Measurements from ENCODE around the gene PITPNC1. TPM values are rescaled to one million over a fixed set of nuclear protein-coding genes. Genes with fewer than 3 reads are reported as not detected.

Gene PITPNC1
- total RNA-seq, 4 donors from 2014 or later: 8.0 to 20.4 (median 9.6) TPM

DNA sequence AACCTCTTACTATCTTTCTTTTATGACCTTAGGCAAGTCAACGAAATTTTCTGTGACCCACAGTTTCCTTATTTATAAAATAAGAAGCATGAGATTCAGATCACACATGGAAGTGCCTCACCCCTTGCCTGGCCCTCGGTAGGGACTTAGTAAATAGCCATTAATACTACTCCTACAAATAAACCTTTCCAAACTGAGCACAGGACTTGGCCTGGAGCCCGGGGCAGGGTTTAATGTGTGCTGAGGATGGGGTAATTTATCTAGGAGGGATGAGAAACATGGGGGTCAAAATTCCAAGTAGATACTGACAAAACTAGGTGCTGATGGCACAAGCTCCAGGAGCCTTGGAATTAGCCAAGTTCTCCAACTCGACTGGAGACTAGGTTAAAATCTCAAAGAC lies 35.0 kb downstream of the PITPNC1 start:
- Histone ChIP-seq H3K4me1 (peaks cover 0 to 4% (median 0%) of the 10 kb centered on the region in 4 donors), H3K36me3 (no peaks in the 10 kb centered on the region), H3K27me3 (no peaks in the 10 kb centered on the region), H3K27ac (no peak overlapping the region), H3K9me3 (peaks cover 0 to 4% (median 0%) of the 10 kb centered on the region in 4 donors), H3K4me3 (no peak overlapping the region)
- WGBS, 2 donors: 60 to 63% methylated on average over 4 of the region's 4 CpGs
- no peak for DNase-seq (ENCODE audit: low spot score in 2 of 2)
- TF ChIP-seq, protein P1, sequence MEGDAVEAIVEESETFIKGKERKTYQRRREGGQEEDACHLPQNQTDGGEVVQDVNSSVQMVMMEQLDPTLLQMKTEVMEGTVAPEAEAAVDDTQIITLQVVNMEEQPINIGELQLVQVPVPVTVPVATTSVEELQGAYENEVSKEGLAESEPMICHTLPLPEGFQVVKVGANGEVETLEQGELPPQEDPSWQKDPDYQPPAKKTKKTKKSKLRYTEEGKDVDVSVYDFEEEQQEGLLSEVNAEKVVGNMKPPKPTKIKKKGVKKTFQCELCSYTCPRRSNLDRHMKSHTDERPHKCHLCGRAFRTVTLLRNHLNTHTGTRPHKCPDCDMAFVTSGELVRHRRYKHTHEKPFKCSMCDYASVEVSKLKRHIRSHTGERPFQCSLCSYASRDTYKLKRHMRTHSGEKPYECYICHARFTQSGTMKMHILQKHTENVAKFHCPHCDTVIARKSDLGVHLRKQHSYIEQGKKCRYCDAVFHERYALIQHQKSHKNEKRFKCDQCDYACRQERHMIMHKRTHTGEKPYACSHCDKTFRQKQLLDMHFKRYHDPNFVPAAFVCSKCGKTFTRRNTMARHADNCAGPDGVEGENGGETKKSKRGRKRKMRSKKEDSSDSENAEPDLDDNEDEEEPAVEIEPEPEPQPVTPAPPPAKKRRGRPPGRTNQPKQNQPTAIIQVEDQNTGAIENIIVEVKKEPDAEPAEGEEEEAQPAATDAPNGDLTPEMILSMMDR (IDR thresholded peaks at IDR 0.05): no peak
- TF ChIP-seq POLR2A (IDR thresholded peaks at IDR 0.05) (no peak), EP300 (IDR thresholded peaks at IDR 0.05) (no peak)

DNA sequence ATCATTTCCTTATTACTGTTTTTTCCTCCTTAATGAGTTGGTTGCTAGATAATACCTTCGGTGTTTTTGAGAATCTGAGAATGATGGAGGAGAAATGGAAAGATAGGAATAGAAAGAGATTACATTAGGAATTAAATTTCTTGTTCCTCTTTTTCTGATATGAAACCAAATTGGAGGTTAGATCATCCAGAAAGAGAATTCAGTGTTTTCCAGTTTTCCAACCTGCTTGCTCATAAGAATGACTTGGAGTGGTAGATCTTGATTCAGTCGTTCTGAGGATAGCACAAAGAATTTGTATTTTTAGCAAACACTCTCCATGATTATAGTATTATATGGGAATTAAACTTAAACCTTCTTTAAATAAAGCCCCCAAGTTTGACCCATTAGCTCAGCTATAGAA lies 35.9 kb downstream of the PITPNC1 start:
- no peaks in the 10 kb centered on the region for H3K36me3 ChIP-seq
- H3K4me3 ChIP-seq: no peak overlapping the region
- TF ChIP-seq, protein P1 (IDR thresholded peaks at IDR 0.05): no peak
- TF ChIP-seq EP300 (IDR thresholded peaks at IDR 0.05) (no peak), POLR2A (IDR thresholded peaks at IDR 0.05) (no peak)
- no peak for DNase-seq (ENCODE audit: low spot score in 2 of 2)
- H3K9me3 ChIP-seq: peaks cover 0 to 4% (median 0%) of the 10 kb centered on the region in 4 donors
- WGBS, 2 donors: 63 to 68% methylated on average over 2 of the region's 2 CpGs
- peaks cover 0 to 4% (median 0%) of the 10 kb centered on the region in 4 donors for H3K4me1 ChIP-seq
- no peaks in the 10 kb centered on the region for H3K27me3 ChIP-seq
- no peak overlapping the region for H3K27ac ChIP-seq

DNA sequence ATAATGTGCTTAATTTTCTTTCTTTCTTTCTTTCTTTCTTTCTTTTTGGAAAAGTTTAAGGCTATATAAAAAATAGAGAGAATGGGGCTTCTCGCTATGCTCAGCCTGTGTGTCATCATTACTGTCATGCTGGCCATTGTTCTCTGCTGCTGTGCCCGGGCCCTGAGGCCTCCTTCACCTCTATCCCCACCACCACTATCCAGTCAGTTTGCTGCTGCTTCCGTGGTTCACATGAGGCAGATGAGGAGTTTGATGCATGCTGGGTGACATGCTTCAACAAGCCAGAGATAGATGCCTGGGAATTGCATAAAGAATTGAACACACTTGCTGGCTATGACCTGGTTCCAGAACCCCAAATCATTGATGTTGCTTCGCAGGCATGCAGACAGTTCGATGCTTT lies 36.3 kb downstream of the PITPNC1 start:
- peaks cover 0 to 4% (median 0%) of the 10 kb centered on the region in 4 donors for H3K4me1 ChIP-seq
- DNase-seq (ENCODE audit: low spot score in 2 of 2): no peak
- H3K9me3 ChIP-seq: peaks cover 0 to 4% (median 0%) of the 10 kb centered on the region in 4 donors
- H3K27me3 ChIP-seq: no peaks in the 10 kb centered on the region
- WGBS, 2 donors: 79 to 83% methylated on average over 5 of the region's 5 CpGs
- H3K4me3 ChIP-seq: no peak overlapping the region
- no peaks in the 10 kb centered on the region for H3K36me3 ChIP-seq
- H3K27ac ChIP-seq: no peak overlapping the region
- no peak for TF ChIP-seq EP300 (IDR thresholded peaks at IDR 0.05)
- TF ChIP-seq, protein P1 (IDR thresholded peaks at IDR 0.05): no peak

DNA sequence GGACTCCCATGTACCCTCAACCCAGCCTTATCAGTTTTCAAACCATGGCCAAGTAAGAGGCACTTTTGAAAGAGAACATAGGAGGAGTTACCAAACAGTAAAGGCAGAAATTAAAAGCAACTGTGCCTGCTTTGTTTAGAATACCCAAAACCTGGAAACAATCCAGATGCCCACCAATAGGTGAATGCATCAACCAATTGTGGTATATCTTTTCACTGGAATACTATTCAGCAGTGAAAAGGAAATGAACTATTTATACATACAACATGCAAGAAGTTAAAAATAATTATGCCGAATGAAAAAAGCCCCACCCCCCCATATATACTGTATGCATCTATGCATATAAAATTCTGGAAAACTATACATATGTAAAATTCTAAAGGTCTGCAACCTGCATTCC lies 37.0 kb downstream of the PITPNC1 start:
- TF ChIP-seq EP300 (IDR thresholded peaks at IDR 0.05) (no peak), POLR2A (IDR thresholded peaks at IDR 0.05) (no peak)
- TF ChIP-seq, protein P1 (IDR thresholded peaks at IDR 0.05): no peak
- H3K27ac ChIP-seq: no peak overlapping the region
- WGBS, 2 donors: 100% methylated on average over 1 of the region's 1 CpG
- DNase-seq (ENCODE audit: low spot score in 2 of 2): no peak
- H3K9me3 ChIP-seq: peaks cover 0 to 4% (median 0%) of the 10 kb centered on the region in 4 donors
- no peaks in the 10 kb centered on the region for H3K27me3 ChIP-seq
- no peaks in the 10 kb centered on the region for H3K36me3 ChIP-seq
- H3K4me1 ChIP-seq: peaks cover 0 to 4% (median 0%) of the 10 kb centered on the region in 4 donors
- H3K4me3 ChIP-seq: no peak overlapping the region

DNA sequence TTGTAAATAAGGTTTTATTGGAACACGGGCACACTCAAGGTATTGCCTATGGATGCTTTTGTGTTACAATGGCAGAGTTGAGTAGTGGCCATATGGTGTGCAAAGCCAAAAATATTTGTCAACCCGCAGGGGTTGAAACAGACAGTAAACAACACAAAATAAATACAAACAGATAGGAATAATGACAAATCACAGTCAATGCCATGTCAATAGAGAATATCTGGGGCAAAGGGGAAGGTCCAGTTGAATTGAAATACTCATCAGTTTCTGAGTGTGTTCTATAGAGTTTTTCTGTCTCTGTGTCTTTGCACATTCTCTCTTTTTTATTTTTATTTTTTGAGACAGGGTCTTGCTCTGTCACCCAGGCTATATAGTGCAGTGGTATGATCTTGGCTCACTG lies 37.5 kb downstream of the PITPNC1 start:
- H3K27ac ChIP-seq: no peak overlapping the region
- H3K9me3 ChIP-seq: peaks cover 0 to 4% (median 0%) of the 10 kb centered on the region in 4 donors
- H3K27me3 ChIP-seq: no peaks in the 10 kb centered on the region
- no peak overlapping the region for H3K4me3 ChIP-seq
- WGBS, 2 donors: 96 to 98% methylated on average over 2 of the region's 2 CpGs
- peaks cover 0 to 4% (median 0%) of the 10 kb centered on the region in 4 donors for H3K4me1 ChIP-seq
- TF ChIP-seq, protein P1 (IDR thresholded peaks at IDR 0.05): no peak
- TF ChIP-seq POLR2A (IDR thresholded peaks at IDR 0.05) (no peak), EP300 (IDR thresholded peaks at IDR 0.05) (no peak)
- H3K36me3 ChIP-seq: no peaks in the 10 kb centered on the region
- no peak for DNase-seq (ENCODE audit: low spot score in 2 of 2)

Data from tibial nerve (tissue), 4 donors.